Neural progenitor cell (in vitro differentiated cells): Measurements from ENCODE around the gene SNX15.

Source experiments
- EZH2 ChIP-seq: fragments of 200-600 bp; sonication (generic); IDR thresholded peaks from 2 replicates; pipeline ENCODE4 v1.6.1; 2017; ENCODE audit warnings: antibody characterized with exemption, mild to moderate bottlenecking, moderate library complexity
- TF ChIP-seq, protein P1 (sequence below): fragments of 200-600 bp; sonication (generic); IDR thresholded peaks from 2 replicates; pipeline ENCODE4 v1.5.1; 2017; ENCODE audit warnings: antibody characterized with exemption, mild to moderate bottlenecking

DNA sequence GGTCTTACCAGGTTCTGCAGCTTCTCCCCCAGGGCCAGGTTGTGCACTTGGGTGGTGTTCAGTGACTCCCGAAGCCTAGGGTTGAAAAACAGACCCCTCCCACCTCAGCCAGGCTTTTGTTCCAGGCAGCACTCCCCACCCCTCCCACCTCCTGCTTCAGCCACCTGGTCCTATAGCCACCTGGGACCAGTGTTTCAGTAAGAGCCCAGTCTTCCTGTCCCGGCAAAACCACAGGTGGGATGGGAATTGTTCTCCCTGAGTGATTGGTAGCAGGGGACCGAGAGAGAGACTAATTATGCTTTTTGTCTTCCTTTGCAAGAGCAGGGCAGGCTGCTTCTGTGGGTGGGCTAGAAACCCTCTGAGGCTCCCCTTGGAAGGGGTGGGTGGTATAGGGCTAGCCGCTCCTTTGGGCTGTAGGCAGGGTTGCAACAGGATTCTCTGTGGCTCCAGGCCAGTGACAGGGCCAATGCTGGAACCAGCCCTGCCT, 39.6 kb downstream of the SNX15 start:
- TF ChIP-seq, protein P1, sequence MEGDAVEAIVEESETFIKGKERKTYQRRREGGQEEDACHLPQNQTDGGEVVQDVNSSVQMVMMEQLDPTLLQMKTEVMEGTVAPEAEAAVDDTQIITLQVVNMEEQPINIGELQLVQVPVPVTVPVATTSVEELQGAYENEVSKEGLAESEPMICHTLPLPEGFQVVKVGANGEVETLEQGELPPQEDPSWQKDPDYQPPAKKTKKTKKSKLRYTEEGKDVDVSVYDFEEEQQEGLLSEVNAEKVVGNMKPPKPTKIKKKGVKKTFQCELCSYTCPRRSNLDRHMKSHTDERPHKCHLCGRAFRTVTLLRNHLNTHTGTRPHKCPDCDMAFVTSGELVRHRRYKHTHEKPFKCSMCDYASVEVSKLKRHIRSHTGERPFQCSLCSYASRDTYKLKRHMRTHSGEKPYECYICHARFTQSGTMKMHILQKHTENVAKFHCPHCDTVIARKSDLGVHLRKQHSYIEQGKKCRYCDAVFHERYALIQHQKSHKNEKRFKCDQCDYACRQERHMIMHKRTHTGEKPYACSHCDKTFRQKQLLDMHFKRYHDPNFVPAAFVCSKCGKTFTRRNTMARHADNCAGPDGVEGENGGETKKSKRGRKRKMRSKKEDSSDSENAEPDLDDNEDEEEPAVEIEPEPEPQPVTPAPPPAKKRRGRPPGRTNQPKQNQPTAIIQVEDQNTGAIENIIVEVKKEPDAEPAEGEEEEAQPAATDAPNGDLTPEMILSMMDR = no peak
- no peak for TF ChIP-seq EZH2
